Panc1 (cell line): Measurements from ENCODE around the gene TENM3. TPM values are rescaled to one million over a fixed set of nuclear protein-coding genes. Genes with fewer than 3 reads are reported as not detected.

ENCODE experiments used
- ATAC-seq: fragments of 200-7000 bp; cut with Tn5 transposase; 2 replicates; pipeline ENCODE4 v1.9.1; 2020; ENCODE audit warnings: mild to moderate bottlenecking, moderate library complexity
- BruUV-seq: library from RNA; stranded (reverse); fragments of 400-500 nt; replicated peaks from 2 replicates; lab custom pipeline; 2021; lab: Mats Ljungman, UMichigan
- CTCF ChIA-PET: fragments of 300-600 bp; sonication (Branson Sonifier 250); formaldehyde crosslinking; loops from one replicate; lab custom pipeline; 2022; ENCODE audit warnings: antibody characterized with exemption; lab: Charles Lee
- POLR2A ChIA-PET: fragments of 300-600 bp; sonication (Branson Sonifier 250); formaldehyde crosslinking; loops from one replicate; lab custom pipeline; 2022; ENCODE audit warnings: antibody characterized with exemption; lab: Charles Lee
- DNase-seq: peaks from one replicate; pipeline ENCODE4 v3.0.0-alpha.2; 2010; ENCODE audit warnings: low read depth, low spot score
- H3K27ac ChIP-seq: 2 replicates; pipeline ENCODE4 v1.5.1; 2011; ENCODE audit warnings: mild to moderate bottlenecking, low read length, inconsistent platforms
- H3K27me3 ChIP-seq: fragments of 200-500 bp; sonication (Bioruptor generic); 2 replicates; pipeline ENCODE4 v1.6.0; 2014; ENCODE audit warnings: low read length, inconsistent platforms; ENCODE audit not compliant: control insufficient read depth, insufficient read depth
- H3K36me3 ChIP-seq: fragments of 200-500 bp; sonication (Bioruptor generic); 2 replicates; pipeline ENCODE4 v1.5.1; 2014; ENCODE audit warnings: inconsistent platforms, mild to moderate bottlenecking, low read length, moderate library complexity; ENCODE audit not compliant: control insufficient read depth, insufficient read depth
- H3K4me1 ChIP-seq: 2 replicates; pipeline ENCODE4 v1.5.1; 2011; ENCODE audit warnings: inconsistent platforms, mild to moderate bottlenecking, low read length, moderate library complexity; ENCODE audit not compliant: control insufficient read depth, insufficient read depth
- H3K4me3 ChIP-seq, 2 experiments: 2 replicates each; pipeline ENCODE4 v1.5.1; 2011 to 2012; ENCODE audit warnings: low read depth in 2 of 2, low read length in 2 of 2, mild to moderate bottlenecking in 2 of 2, inconsistent platforms in 1 of 2, moderate library complexity in 1 of 2
- H3K9me3 ChIP-seq: fragments of 200-500 bp; sonication (Bioruptor generic); 2 replicates; pipeline ENCODE4 v1.5.1; 2014; ENCODE audit warnings: low read depth, mild to moderate bottlenecking, inconsistent platforms, low read length, moderate library complexity; ENCODE audit not compliant: control insufficient read depth, insufficient read depth
- CTCF ChIP-seq: fragments of 450-650 bp; IDR thresholded peaks from 2 replicates; pipeline ENCODE4 v1.5.1; 2017; ENCODE audit warnings: mild to moderate bottlenecking
- POLR2AphosphoS5 ChIP-seq: IDR thresholded peaks from 2 replicates; pipeline ENCODE4 v1.6.1; 2012; ENCODE audit warnings: mild to moderate bottlenecking, low read depth, low read length, moderate library complexity
- REST ChIP-seq, 2 experiments: IDR thresholded peaks; 2 replicates each; pipeline ENCODE4 v1.6.1; 2011 to 2012; ENCODE audit warnings: low read depth in 2 of 2, control low read depth in 1 of 2, low read length in 1 of 2, mild to moderate bottlenecking in 1 of 2, moderate library complexity in 1 of 2; ENCODE audit not compliant: insufficient read depth in 1 of 2
- SIN3A ChIP-seq: IDR thresholded peaks from 2 replicates; pipeline ENCODE4 v1.6.1; 2012; ENCODE audit warnings: low read depth, mild to moderate bottlenecking, low read length, moderate library complexity, borderline replicate concordance; ENCODE audit not compliant: insufficient read depth
- TCF7L2 ChIP-seq: IDR thresholded peaks from 2 replicates; pipeline ENCODE4 v1.6.1; 2011; ENCODE audit warnings: mild to moderate bottlenecking, low read depth, low read length, inconsistent platforms
- in situ Hi-C: cut with HindIII; loops from 2 replicates; pipeline ENCODE4 v1.10.0; 2016; ENCODE audit warnings: low sequenced_read_pairs, low pct_unique_long_range_greater_than_20kb
- intact Hi-C: fragments of 100-400 bp; cut with micrococcal nuclease; formaldehyde crosslinking; loops from one replicate; pipeline ENCODE4 v1.10.0; 2022; ENCODE audit not compliant: unreplicated experiment
- total RNA-seq: library from RNA; stranded (reverse); gene quantifications from one replicate; pipeline ENCODE4 v1.2.1, GENCODE V29; 2021; ENCODE audit not compliant: unreplicated experiment

Gene TENM3
- total RNA-seq, 1 experiment from 2014 or later = 0.95 TPM

- H3K36me3 ChIP-seq = no peaks in the 10 kb centered on the region
- intact Hi-C loops (no loop called here), in situ Hi-C loops (no loop called here)
- TF ChIP-seq CTCF (no peak), POLR2AphosphoS5 (no peak), TCF7L2 (no peak), SIN3A (no peak), REST (IDR thresholded peaks at IDR 0.05; ENCODE audit: insufficient read depth in 1 of 2, low read depth in 2 of 2, low read length in 1 of 2) (no peak)
- H3K27me3 ChIP-seq = no peaks in the 10 kb centered on the region
- H3K4me1 ChIP-seq = no peaks in the 10 kb centered on the region
- H3K9me3 ChIP-seq = no peaks in the 10 kb centered on the region
- H3K27ac ChIP-seq = no peak overlapping the region
- ATAC-seq (no peak), DNase-seq (no peak)
- POLR2A ChIA-PET = no interaction called here
- CTCF ChIA-PET = no interaction called here
- no peak overlapping the region for H3K4me3 ChIP-seq
- no TSS peak for BruUV-seq
Observed at GRCh38 chr4:182286931-182287330, 43.7 kb downstream of the TENM3 start.

GRCh38 chr4:182288534-182288933 is 45.3 kb downstream of the TENM3 start:
- TF ChIP-seq REST (IDR thresholded peaks at IDR 0.05; ENCODE audit: insufficient read depth in 1 of 2, low read depth in 2 of 2, low read length in 1 of 2) = no peak
- no peak for TF ChIP-seq SIN3A
- no peak for TF ChIP-seq CTCF
- TF ChIP-seq TCF7L2 = no peak
- no peak for TF ChIP-seq POLR2AphosphoS5
- Histone ChIP-seq H3K27me3 (no peaks in the 10 kb centered on the region), H3K27ac (no peak overlapping the region), H3K4me1 (no peaks in the 10 kb centered on the region), H3K4me3 (no peak overlapping the region), H3K36me3 (no peaks in the 10 kb centered on the region), H3K9me3 (no peaks in the 10 kb centered on the region)
- in situ Hi-C loops (no loop called here), intact Hi-C loops (no loop called here)
- DNase-seq (no peak), ATAC-seq (no peak)
- POLR2A ChIA-PET = no interaction called here
- no TSS peak for BruUV-seq
- CTCF ChIA-PET = no interaction called here
